HK-2 (cell line): ENCODE data around the gene VAV1.

ENCODE experiments used
- DNase-seq: peaks from one replicate; pipeline ENCODE4 v3.0.0-alpha.2; 2018; ENCODE audit not compliant: unreplicated experiment

The VAV1 gene

DNA sequence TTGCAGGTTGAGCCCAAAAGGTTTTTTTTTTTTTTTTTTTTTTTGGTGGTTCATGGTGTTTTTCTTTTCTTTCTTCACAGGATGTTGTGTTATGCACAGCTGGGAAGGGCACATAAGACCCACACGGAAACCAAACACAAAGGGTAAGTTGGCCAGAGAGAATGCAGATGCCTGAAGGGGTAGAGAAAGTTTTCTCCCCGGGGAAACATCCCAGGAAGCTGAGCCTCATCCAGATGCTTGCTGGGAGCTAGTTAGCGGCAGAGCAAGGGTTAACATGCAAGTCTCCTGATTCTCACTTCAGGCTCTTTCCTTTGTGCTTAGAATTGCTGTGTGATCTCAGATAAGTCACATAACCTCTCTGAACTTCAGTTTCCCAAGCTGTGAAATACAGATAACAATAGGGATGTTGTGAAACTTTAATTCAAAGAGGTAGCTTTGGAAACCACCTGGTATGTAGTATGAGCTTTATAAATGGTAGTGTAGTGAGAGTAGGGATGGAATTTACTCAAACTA is 117.9 kb downstream of the VAV1 start:
- no peak for DNase-seq

DNA sequence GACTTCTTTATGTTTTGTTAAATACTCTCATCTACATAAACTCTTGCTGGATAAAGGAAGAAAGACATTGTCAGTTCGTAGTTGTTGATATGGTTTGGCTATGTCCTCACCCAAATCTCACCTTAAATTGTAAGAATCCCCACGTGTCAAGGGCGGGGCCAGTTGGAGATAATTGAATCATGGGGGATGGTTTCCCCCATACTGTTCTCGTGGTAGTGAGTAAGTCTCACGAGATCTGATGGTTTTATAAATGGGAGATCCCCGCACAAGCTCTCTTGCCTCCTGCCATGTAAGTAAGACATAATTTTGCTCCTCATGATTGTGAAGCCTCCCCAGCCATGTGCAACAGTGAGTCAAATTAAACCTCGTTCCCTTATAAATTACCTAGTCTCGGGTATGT is 118.4 kb downstream of the VAV1 start:
- DNase-seq: no peak

DNA sequence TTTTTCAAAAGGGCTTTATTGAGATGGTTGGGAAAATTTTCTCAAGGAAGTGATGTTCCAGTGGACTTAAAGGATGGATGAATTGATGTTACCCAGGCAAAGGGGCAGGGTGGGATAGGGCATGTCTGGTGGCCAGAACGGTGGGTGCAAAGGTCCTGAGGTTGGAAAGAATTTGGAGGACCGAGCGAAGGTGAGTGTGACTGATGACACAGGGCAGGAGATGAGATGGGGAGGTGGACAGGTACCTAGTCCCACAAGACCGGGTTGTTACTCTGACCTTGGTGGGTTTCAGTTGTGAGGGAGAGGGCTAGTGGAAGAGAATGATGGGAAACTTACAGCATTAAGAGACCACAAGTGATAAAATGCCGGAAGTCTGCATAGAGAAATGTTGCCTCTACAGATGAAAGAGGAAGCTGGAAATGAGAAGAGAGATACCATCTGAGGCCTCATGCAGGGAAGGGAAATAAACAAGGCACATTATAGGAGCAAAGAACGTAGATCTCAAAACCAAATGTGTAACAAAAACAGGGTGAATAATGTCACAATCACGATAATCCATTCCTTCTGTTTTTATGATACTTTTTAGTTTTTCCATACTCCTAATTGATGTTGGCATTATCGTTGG is 119.4 kb downstream of the VAV1 start:
- no peak for DNase-seq

DNA sequence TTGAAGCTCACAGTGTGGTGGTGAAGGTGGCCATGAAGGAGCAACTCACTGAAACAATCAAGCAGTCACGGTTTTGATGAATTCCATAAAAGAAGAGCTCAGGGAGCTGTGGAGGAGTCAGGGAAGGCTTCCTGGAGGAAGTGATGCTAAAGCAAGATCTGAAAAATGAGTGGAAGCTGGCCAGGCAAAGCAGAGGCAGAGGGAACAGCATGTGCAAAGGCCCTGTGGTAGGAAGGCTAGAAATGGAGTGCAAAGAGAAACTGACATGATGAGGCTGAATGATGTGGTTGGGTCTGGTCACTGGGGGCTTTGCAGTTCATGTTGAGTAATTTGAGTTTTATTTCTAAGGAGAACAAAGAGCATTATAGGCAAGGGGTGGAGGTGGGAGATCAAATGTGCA is 121.8 kb downstream of the VAV1 start:
- no peak for DNase-seq

DNA sequence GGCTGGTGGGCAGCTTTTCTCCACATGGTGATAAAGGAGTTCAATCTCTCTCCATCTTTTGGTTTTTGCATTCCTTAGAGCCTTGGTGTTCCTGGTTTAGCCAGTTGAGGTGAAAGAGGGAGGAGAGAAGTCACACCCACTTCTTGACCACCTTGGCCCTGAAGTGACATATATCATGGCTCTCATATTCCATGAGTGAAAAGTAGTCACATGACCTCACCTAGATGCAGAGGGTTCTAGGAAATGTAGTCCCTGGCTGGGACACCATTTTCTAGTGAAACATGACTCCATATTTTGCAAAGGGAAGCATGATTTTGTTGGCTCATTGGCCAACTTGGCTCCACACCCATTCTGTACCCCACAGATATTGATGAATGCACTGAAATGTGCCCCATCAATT is 130.9 kb downstream of the VAV1 start:
- no peak for DNase-seq

DNA sequence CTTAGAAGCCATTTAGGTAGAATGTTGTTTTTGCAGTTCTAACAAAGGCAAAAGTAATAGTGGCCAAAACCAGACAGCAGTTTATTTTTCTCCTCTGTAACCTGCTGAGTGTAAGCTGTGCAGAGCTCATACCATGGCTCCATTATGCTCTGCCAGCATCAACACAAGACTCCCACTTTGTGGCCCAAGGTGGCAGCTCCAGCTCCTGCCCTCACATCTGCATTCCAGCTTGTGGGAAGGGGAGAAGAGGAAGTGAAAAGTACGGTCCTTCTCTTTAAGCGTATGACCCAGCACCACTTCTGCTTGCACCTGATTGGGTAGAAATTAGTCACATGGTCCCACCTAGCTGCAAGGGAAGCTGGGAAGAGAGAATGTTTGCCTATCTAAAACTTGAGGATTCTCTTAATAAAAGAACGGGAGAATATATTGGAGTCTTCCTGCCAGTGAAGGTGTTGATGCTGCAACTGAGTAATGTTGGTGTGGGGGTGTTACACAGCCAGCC is 134.1 kb downstream of the VAV1 start:
- no peak for DNase-seq
